Stomach (tissue), 4 donors: Measurements from ENCODE around the gene TAGLN2.

ENCODE experiments used
- CTCF ChIP-seq, 7 experiments: fragments of 450-650 bp in 4 of 7; fragments of 200-600 bp in 3 of 7; sonication (generic) in 3 of 7; IDR thresholded peaks; one replicate each; pipeline ENCODE4 v1.5.1; 2016 to 2019; ENCODE audit warnings: antibody characterized with exemption in 7 of 7, control low read depth in 2 of 7, mild to moderate bottlenecking in 1 of 7
- EP300 ChIP-seq: sonication (generic); formaldehyde crosslinking; IDR thresholded peaks from one replicate; pipeline ENCODE4 v1.6.1; 2017; ENCODE audit warnings: antibody characterized with exemption
- POLR2A ChIP-seq, 4 donors: fragments of 450-650 bp; IDR thresholded peaks; one replicate each; pipeline ENCODE4 v1.6.1; 2016; ENCODE audit warnings: antibody characterized with exemption in 4 of 4, control low read depth in 2 of 4, mild to moderate bottlenecking in 1 of 4, moderate library complexity in 1 of 4
- POLR2AphosphoS5 ChIP-seq, 3 donors: sonication (generic); formaldehyde crosslinking; IDR thresholded peaks; one replicate each; pipeline ENCODE4 v1.6.1; 2016; ENCODE audit warnings: antibody characterized with exemption in 3 of 3

GRCh38 chr1:159965263-159965662, 40.0 kb upstream of the TAGLN2 start:
- TF ChIP-seq CTCF (IDR thresholded peaks at IDR 0.05): no peak
- no peak for TF ChIP-seq POLR2A (IDR thresholded peaks at IDR 0.05)
- no peak for TF ChIP-seq POLR2AphosphoS5 (IDR thresholded peaks at IDR 0.05)
- no peak for TF ChIP-seq EP300
